HG03575 (cell line): ENCODE measurements around the gene CYP4A22.
"Not testable (repeated sequence)": the region's sequence is repeated elsewhere in the genome, so short reads cannot be mapped to it uniquely, and the experiment has no call there.

Experiments used
- ATAC-seq: cut with Tn5 transposase; IDR thresholded peaks from one replicate; pipeline ENCODE4 v1.9.1; 2021; ENCODE audit not compliant: unreplicated experiment, insufficient number of reproducible peaks, low FRiP score; ENCODE audit errors: extremely low read depth

The CYP4A22 gene

DNA sequence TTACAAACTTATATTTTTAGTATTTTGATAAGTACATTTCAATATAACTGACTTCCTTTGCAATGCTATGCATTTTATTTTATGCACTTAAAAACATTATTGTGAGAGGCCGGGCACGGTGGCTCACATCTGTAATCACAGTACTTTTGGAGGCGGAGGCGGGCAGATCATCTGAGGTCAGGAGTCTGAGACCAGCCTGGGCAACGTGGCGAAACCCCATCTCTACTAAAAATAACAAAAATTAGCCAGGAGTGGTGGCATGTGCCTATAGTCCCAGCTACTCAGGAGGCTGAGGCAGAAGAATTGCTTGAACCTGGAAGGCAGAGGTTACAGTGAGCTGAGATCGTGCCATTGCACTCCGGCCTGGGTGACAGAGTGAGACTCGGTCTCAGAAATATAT, 58.7 kb downstream of the CYP4A22 start:
- ATAC-seq = not testable (repeated sequence)

DNA sequence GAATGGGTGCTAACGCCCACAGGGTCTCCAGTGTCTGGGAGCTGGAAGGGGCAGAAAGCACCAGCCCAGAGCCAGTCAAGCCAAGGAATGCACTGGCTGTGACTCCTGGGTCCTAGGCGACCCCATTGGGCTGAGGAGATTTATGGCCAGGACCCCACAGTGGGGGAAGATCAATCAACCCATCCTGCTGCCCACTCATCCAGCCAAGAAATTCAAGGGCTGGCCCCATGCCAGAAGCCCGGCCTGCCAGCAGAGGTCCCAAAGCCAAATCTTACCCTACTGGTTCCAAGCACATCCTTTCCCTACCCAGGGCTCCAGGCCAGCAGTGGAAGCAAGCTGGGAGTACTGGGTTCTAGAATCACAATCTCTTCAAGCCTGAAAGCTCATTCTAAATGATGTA, 59.4 kb downstream of the CYP4A22 start:
- ATAC-seq = no peak

DNA sequence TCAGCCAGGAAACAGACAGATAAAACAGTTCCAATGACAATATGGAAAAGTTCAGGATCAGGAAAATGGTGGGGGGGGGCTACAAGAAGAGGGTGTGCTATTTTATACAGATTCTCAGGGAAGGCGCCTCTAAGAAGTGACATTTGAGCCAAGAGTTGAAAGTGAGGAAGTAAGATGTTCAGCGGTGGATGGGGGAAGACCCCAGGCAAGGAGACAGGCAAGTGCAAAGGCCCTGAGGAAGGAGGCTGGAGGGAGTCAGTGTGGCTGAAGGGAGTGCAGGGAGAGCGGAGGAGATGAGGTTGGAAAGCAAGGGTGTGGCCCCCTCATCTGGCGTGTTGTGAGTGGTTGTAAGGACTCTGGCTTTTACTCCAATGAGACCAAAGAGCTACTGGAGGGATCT, 61.0 kb downstream of the CYP4A22 start:
- ATAC-seq = no peak
